Measurements from ENCODE around the gene NCCRP1.
A peak's percentile ranks its signal among the peaks of the same experiment; 100 is the strongest.
"Not testable (repeated sequence)": the region's sequence is repeated elsewhere in the genome, so short reads cannot be mapped to it uniquely, and the experiment has no call there.

The NCCRP1 gene

DNA sequence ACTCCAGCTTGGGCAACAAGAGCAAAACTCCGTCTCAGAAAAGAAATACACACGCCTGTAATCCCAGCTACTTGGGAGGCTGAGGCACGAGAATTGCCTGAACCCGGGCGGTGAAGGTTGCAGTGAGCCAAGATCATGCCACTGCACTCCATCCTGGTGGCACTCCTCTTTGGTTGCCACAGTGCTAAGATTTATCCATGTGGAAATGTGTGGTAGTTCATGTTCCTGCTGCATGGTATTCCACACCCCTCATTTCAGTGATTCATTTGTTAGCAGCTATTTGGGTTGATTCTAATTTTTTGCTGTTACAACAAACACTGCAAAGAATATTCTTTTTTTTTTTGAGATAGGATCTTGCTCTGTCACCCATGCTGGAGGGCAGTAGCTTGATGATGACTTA lies 35.9 kb downstream of the NCCRP1 start:
- in situ Hi-C loops (cut with MboI; ENCODE audit: low pct_unique_long_range_greater_than_20kb, low sequenced_read_pairs), result no loop called here
- no peak for DNase-seq

DNA sequence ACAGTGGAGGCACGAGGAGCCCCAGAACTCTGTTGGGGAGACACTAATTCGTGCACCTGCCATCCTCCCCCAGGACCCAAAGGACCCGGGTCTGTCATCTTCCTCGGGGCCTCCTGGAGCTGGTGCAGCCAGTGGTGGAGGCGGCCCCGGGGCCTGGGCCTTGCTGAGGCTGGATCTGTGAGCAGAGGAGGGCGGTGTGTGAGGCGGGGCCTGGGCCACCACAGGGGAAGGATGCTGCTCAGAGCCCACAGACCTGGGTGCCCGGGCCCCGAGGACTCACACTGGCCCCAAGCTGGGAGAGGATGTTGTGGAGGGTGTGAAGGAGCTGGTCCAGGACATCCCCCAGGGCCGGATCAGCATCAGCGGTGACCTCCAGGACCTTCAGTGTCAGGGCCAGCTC lies 39.8 kb downstream of the NCCRP1 start:
- no peak for DNase-seq
- in situ Hi-C loops (cut with MboI; ENCODE audit: low pct_unique_long_range_greater_than_20kb, low sequenced_read_pairs), result no loop called here

DNA sequence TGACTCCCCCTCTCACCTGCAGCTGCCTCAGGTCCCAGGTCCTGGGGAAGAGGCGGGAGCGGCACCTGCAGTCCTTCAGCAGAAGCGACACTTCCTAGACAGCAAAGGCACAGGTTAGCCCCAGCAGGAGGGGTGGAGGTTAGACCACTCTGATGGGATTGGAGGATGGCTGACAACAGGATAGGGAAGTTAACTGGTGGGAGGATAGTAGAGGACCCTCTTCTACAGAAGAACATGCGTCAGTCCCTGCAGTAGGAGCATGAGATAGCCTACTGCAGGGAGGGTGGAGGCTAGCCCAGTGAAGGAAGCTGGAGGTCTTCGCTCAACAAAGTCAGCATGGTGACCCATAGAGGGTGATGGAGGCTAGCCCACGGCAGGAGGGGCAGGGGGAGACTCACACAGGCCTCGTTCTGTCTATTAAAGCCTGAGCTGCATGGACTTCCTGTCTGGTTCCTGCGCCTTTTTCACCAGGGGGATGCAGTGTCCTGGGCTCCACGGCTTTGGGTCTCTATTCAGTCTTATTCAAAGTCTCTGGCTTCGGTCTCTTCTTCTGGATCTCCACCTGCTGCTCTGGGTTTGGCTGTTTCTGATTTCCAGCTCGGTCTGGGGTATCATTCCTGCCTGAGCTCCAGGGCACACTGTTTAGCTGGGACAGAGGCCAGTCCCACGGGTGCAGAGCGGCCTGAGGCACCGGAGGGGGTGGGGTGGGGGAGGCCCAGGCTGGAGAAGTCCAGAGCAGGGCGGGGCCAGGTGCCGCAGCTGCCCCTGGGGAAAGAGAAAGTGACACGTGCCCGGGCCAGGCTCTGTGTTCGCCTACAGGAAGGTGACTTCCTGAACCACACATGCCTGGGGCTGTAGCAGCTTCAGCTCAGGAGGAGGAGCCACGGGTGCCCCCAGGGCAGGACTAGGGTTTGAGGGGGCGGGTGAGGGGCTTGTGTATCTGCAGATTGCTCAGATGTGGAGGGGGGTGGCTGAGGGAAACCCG lies 40.7 kb downstream of the NCCRP1 start:
- in situ Hi-C loops (cut with MboI; ENCODE audit: low pct_unique_long_range_greater_than_20kb, low sequenced_read_pairs), result no loop called here
- peak; percentile 72 for DNase-seq

DNA sequence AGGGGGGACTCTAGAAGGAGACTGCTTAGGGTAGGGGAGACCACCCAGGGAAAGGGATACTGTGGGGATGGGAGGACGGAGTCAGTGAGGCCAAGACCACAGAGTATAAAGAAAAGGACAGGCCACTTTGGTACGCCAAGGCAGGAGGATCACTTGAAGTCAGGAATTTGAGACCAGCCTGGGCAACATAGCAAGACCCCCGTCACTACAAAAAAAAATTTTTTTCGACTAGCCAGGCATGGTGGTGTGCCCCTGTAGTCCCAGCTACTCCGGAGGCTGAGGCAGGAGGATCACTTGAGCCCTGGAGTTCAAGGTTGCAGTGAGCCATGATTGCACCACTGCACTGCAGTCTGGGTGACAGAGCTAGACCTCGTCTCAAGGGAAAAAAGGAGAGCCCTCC lies 41.4 kb downstream of the NCCRP1 start:
- no peak for DNase-seq
- in situ Hi-C loops (cut with MboI; ENCODE audit: low pct_unique_long_range_greater_than_20kb, low sequenced_read_pairs), result no loop called here

DNA sequence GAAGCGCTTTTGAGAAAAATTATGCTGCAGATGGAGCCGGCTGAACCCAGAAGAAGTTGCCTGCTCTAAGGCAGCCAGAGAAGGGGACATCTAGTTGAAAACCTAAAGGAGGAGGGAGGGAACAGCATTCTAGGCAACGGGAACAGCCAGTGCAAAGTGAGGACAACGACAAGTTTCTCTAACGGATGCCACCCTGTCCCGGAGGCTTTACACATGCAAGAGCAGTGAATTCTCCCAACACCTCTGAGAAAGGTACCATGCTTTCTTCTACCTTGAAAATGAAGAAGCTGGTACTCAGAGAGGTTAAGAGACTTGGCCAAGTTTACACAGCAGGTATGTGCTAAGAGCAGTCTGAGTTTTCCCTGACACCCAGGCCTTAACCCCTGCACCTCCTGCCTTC lies 42.2 kb downstream of the NCCRP1 start:
- in situ Hi-C loops (cut with MboI; ENCODE audit: low pct_unique_long_range_greater_than_20kb, low sequenced_read_pairs), result no loop called here
- no peak for DNase-seq

DNA sequence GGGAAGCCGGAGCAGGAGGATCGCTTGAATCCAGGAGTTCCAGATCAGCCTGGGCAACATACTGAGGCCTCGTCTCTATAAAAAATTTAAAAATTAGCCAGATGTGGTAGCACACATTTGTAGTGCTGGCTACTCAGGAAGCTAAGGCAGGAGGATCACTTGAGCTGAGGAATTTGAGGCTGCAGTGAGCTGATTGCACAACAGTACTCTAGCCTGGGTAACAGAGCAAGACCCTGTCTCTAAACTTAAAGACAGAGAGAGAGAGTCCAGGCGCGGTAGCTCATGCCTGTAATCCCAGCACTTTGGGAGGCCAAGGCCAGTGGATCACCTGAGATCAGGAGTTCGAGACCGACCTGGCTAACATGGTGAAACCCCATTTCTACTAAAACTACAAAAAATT lies 43.7 kb downstream of the NCCRP1 start:
- in situ Hi-C loops (cut with MboI; ENCODE audit: low pct_unique_long_range_greater_than_20kb, low sequenced_read_pairs), result no loop called here
- no peak for DNase-seq

DNA sequence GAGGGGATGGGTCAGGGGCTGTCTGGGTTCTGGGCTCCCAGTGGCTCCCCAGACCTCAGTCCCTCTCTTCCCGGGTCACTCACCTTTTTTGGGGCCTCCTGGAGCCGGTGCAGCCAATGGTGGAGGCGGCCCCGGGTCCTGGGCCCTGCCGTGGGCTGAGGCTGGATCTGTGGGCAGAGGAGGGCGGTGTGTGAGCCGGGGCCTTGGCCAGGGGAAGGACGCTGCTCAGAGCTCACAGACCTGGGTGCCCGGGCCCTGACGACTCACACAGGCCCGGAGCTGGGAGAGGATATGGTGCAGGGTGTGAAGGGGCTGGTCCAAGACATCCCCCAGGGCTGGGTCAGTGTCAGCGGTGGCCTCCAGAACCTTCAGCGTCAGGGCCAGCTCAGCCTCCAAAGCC lies 47.0 kb downstream of the NCCRP1 start:
- in situ Hi-C loops (cut with MboI; ENCODE audit: low pct_unique_long_range_greater_than_20kb, low sequenced_read_pairs); DNase-seq: not testable (repeated sequence)

DNA sequence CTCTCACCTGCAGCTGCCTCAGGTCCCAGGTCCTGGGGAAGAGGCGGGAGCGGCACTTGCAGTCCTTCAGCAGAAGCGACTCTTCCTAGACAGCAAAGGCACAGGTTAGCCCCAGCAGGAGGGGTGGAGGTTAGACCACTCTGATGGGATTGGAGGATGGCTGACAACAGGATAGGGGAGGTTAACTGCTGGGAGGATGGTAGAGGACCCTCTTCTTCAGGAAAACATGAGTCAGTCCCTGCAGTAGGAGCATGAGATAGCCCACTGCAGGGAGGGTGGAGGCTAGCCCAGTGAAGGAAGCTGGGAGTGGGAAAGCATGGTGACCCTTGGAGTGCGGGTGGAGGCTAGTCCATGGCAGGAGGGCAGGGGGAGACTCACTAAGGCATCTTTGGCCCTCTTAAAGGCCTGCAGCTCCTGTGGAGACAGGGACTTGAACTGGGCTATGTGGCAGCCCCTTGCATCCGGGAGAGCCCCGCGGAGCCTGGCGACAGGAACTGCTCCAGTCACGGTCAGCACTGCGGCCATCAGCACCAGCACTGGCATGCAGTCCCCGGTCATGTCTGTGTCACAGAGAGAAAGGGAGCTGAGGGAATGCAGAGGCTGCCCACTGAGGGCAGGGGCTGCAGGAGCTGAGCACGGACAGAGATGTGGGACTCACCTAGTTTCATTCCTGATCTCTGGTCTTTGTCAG lies 47.8 kb downstream of the NCCRP1 start, which contains the start of gene IFNL3:
Gene IFNL3, minus strand, starts transcription at position 597 of the 691 bp plus-strand sequence. Its CDS starts 39 bp downstream, at position 558.
- DNase-seq; in situ Hi-C loops (cut with MboI; ENCODE audit: low pct_unique_long_range_greater_than_20kb, low sequenced_read_pairs): not testable (repeated sequence)

DNA sequence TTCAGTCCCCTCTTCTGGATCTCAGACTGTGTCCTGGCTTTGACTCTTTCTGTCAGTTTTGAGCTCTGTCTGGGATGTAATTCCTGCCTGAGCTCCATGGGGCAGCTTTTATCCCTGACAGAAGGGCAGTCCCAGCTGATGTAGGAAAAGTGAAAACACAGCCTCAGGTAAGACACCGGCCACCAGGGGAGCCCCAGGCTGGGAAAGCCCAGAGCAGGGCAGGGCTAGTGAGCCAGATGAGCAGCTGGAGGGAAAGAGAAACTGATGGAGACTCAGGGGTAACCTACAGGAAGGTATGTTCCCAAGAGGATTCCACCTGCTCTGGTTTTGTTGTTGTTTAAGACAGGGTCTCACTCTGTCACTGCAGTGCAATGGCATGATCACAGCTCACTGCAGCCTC lies 48.4 kb downstream of the NCCRP1 start:
- DNase-seq, result not testable (repeated sequence)

DNA sequence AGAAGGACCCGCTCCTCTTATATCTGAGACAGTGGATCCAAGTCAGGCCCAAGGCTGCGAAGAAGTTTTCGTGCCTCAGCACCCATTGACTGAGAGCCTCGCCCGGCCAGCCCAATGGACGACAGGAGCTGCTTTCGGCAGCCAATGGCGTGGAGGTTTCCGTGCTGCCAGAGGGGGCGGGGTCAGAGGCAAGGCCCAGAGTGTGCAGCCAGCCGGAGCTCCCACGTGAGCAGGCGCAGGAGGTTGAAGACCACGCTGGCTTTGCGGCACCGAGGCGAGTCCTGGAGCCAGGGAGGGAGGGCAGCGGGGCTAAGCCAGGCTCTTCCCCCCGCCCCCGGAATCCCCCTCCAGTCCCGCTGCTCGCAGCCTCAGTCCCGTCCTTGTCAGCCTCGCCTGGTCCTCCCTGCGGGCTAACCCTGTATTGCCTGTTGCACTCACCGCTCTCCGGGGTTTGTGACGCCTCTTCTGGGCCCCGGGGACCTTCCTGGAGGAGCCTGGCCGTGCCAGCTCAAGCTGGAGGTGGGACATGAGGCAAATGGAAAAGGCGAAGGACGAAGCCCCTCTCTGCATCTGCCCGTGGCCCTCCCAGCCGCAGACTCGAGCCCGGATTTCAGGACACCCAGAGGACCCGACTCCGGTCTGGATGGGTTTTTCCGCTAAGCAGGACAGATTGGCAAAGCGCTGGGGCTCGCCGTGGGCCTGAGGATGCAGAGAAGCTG lies 50.3 kb downstream of the NCCRP1 start:
- in situ Hi-C loops (cut with MboI; ENCODE audit: low pct_unique_long_range_greater_than_20kb, low sequenced_read_pairs), result no loop called here
- no peak for DNase-seq

More for the DNA sequence above, 48.4 kb downstream of the NCCRP1 start:
- in situ Hi-C loops (cut with MboI; ENCODE audit: low pct_unique_long_range_greater_than_20kb, low sequenced_read_pairs), result not testable (repeated sequence)

DNA sequence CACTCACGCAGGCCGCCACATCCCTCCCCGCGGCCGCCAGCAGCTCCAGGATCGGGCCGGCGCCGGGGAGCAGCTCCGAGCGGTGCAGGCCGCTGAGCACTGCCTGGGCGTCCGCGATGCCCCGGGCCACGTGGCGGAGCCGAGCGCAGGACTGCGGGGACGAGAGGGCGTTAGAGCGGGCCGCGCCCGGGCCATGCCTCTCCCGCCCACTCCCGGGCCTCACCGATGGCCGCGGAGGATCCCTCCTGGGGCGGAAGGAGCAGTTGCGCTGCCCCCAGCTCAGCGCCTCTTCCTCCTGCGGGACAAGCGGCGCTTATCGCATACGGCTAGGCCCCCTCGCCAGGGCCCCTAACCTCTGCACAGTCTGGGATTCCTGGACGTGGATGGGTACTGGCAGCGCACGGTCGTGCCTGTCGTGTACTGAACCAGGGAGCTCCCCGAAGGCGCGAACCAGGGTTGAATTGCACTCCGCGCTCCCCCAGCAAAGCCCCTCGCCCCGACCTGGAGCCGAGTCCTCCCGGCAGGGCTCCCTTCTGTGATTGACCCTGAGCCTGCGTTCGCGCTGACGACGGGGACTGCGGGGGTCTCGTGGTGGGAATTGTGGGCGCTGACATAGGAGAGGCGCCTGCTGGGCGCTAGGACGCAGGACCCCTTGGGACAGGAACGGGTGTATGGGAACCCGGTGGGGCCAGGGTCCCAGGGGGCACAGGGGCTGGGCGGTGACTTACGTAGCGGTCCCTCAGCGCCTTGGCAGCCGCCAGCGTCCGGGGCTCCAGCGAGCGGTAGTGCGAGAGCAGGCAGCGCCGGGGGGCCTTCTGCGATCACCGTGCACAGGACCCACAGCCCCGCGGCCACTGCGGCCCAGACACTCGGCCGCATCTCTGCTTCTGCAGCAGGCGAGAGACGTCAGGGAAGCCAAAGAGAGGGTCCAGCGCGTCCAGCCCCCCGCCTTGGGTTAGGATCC lies 51.2 kb downstream of the NCCRP1 start:
- in situ Hi-C loops (cut with MboI; ENCODE audit: low pct_unique_long_range_greater_than_20kb, low sequenced_read_pairs), result no loop called here
- DNase-seq, result no peak

DNA sequence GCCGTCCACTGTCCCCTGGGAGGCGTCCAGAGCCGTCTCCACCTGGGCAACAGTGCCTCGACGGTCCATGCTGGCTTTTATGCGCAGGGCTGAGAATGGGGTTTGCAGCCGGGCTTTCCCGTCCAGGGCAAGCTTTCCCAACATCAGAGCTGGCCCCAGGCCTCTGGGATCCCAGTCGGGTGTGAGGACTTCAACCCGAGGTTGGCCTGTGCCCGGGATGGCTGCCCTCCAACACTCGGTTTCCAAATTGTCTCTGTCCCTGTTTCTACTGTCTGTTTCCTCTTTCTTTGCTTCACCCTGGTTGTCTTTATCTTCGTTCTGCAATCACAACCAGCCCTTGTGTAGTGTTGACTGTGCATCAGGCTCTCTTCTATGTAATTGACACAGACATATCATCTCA lies 52.0 kb downstream of the NCCRP1 start, which contains the start of gene IFNL4:
Gene IFNL4, minus strand, starts transcription at position 51 of the 400 bp plus-strand sequence.
- no peak for DNase-seq
- in situ Hi-C loops (cut with MboI; ENCODE audit: low pct_unique_long_range_greater_than_20kb, low sequenced_read_pairs), result no loop called here

DNA sequence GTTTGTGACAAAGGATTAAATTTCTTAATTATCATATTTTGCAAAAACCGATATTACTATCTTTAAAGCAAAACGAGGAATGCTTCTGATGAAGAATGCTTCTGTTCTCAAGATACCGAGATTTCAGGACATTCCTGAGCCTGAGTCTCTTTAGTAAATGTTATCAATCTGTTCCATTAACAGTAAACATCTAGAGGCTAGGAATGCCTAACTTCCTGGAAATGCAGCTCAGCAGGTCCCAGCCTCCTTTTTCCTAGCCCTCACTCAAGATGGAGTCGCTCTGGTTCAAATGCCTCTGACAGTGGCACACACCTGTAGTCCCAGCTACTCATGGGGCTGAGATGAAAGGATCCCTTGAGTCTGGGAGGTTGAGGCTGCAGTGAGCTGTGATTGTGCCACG lies 54.3 kb downstream of the NCCRP1 start:
- DNase-seq, result no peak
- in situ Hi-C loops (cut with MboI; ENCODE audit: low pct_unique_long_range_greater_than_20kb, low sequenced_read_pairs), result no loop called here
